H1 (cell line): Measurements from ENCODE around the gene MRPL36.
"Not testable (repeated sequence)": the region's sequence is repeated elsewhere in the genome, so short reads cannot be mapped to it uniquely, and the experiment has no call there.

Source experiments
- BACH1 ChIP-seq: IDR thresholded peaks from 2 replicates; pipeline ENCODE4 v1.6.1; 2012; ENCODE audit warnings: low read length, improper control_type of control experiment
- JUND ChIP-seq: IDR thresholded peaks from 2 replicates; pipeline ENCODE4 v1.6.1; 2011; ENCODE audit warnings: mild to moderate bottlenecking, improper control_type of control experiment, low read length
- RFX5 ChIP-seq: IDR thresholded peaks from 2 replicates; pipeline ENCODE4 v1.6.1; 2011; ENCODE audit warnings: low read depth, low read length, improper control_type of control experiment, borderline replicate concordance
- SIN3A ChIP-seq, 2 experiments: IDR thresholded peaks in 1 of 2; conservative IDR thresholded peaks in 1 of 2; 2 replicates each; pipeline ENCODE4 v1.6.1; 2011 to 2012; ENCODE audit warnings: low read length in 2 of 2, improper control_type of control experiment in 1 of 2, low read depth in 1 of 2, mild to moderate bottlenecking in 1 of 2
- YY1 ChIP-seq: IDR thresholded peaks from 2 replicates; pipeline ENCODE4 v1.6.1; 2011; ENCODE audit warnings: low read depth, mild to moderate bottlenecking, low read length
- TF ChIP-seq, protein P1 (sequence below), 3 experiments: IDR thresholded peaks; 1 replicate in 2 of 3; 2 replicates in 1 of 3; pipeline versions ENCODE4 v1.5.1 to v1.6.1; 2011; ENCODE audit warnings: low read length in 3 of 3, mild to moderate bottlenecking in 3 of 3, inconsistent platforms in 2 of 3, low read depth in 1 of 3, moderate library complexity in 1 of 3; ENCODE audit not compliant: insufficient read depth in 1 of 3; ENCODE audit errors: control extremely low read depth in 1 of 3
- TF ChIP-seq, protein P2 (sequence below): IDR thresholded peaks from 2 replicates; pipeline ENCODE4 v1.6.1; 2012; ENCODE audit warnings: inconsistent platforms

DNA sequence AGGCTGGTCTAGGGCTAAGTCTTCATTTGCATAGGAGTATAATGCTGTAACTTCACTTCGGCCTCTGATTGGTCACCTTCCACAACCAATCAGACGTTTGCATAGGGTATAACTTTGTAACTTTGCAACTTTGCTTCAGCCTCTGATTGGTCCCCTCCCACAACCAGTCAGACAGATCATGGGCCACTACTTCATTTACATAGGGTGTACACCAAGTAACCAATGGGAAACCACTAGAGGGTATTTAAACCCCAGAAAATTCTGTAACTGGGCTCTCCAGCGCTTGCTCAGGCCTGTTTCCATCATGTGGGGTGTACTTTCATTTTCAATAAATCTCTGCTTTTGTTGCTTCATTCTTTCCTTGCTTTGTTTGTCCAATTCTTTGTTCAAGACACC, 10.2 kb downstream of the MRPL36 start:
- TF ChIP-seq, protein P1, sequence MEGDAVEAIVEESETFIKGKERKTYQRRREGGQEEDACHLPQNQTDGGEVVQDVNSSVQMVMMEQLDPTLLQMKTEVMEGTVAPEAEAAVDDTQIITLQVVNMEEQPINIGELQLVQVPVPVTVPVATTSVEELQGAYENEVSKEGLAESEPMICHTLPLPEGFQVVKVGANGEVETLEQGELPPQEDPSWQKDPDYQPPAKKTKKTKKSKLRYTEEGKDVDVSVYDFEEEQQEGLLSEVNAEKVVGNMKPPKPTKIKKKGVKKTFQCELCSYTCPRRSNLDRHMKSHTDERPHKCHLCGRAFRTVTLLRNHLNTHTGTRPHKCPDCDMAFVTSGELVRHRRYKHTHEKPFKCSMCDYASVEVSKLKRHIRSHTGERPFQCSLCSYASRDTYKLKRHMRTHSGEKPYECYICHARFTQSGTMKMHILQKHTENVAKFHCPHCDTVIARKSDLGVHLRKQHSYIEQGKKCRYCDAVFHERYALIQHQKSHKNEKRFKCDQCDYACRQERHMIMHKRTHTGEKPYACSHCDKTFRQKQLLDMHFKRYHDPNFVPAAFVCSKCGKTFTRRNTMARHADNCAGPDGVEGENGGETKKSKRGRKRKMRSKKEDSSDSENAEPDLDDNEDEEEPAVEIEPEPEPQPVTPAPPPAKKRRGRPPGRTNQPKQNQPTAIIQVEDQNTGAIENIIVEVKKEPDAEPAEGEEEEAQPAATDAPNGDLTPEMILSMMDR (IDR thresholded peaks at IDR 0.05; ENCODE audit: control extremely low read depth in 1 of 3, insufficient read depth in 1 of 3, low read depth in 1 of 3, low read length in 3 of 3): not testable (repeated sequence)
- TF ChIP-seq BACH1; YY1; RFX5; JUND; SIN3A (conservative IDR thresholded peaks at IDR 0.05 in 1 of 2, IDR thresholded peaks at IDR 0.05 in 1 of 2; ENCODE audit: low read depth in 1 of 2, low read length in 2 of 2): not testable (repeated sequence)
- TF ChIP-seq, protein P2, sequence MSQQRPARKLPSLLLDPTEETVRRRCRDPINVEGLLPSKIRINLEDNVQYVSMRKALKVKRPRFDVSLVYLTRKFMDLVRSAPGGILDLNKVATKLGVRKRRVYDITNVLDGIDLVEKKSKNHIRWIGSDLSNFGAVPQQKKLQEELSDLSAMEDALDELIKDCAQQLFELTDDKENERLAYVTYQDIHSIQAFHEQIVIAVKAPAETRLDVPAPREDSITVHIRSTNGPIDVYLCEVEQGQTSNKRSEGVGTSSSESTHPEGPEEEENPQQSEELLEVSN: not testable (repeated sequence)
